HEK293T (cell line): Measurements from ENCODE around the gene HAUS3.

Experiments used
- CTCF ChIA-PET: fragments of 350-600 bp; formaldehyde crosslinking; extraction: SDS; loops from one replicate; lab custom pipeline; 2021; ENCODE audit warnings: antibody characterized with exemption, inconsistent platforms; lab: Yijun Ruan, JAX
- POLR2A ChIA-PET: fragments of 350-600 bp; formaldehyde crosslinking; extraction: SDS; loops from one replicate; lab custom pipeline; 2020; ENCODE audit warnings: antibody characterized with exemption, inconsistent platforms; lab: Yijun Ruan, JAX
- DNase-seq: peaks from one replicate; pipeline ENCODE4 v3.0.0; 2012; ENCODE audit warnings: mixed read lengths; ENCODE audit errors: extremely low spot score
- ARNT ChIP-seq: fragments of 450-650 bp; IDR thresholded peaks from 2 replicates; pipeline ENCODE4 v1.6.1; 2017; ENCODE audit warnings: mild to moderate bottlenecking
- BHLHE40 ChIP-seq: fragments of 450-650 bp; IDR thresholded peaks from 2 replicates; pipeline ENCODE4 v1.6.1; 2016; ENCODE audit warnings: mild to moderate bottlenecking, moderate library complexity, borderline replicate concordance
- CTBP1 ChIP-seq: fragments of 450-650 bp; IDR thresholded peaks from 2 replicates; pipeline ENCODE4 v1.6.1; 2016; ENCODE audit warnings: borderline replicate concordance
- ELF4 ChIP-seq: fragments of 450-650 bp; IDR thresholded peaks from 2 replicates; pipeline ENCODE4 v1.6.1; 2017; ENCODE audit warnings: antibody characterized with exemption
- FOXA1 ChIP-seq: fragments of 450-650 bp; IDR thresholded peaks from 2 replicates; pipeline ENCODE4 v1.6.1; 2016; ENCODE audit warnings: mild to moderate bottlenecking
- FOXK2 ChIP-seq: fragments of 450-650 bp; IDR thresholded peaks from 2 replicates; pipeline ENCODE4 v1.6.1; 2016; ENCODE audit warnings: mild to moderate bottlenecking
- FOXM1 ChIP-seq: fragments of 450-650 bp; IDR thresholded peaks from 2 replicates; pipeline ENCODE4 v1.6.1; 2017; ENCODE audit warnings: mild to moderate bottlenecking, borderline replicate concordance
- HDGF ChIP-seq: fragments of 450-650 bp; IDR thresholded peaks from 2 replicates; pipeline ENCODE4 v1.6.1; 2017; ENCODE audit warnings: antibody characterized with exemption, borderline replicate concordance
- L3MBTL2 ChIP-seq: fragments of 450-650 bp; conservative IDR thresholded peaks from 2 replicates; pipeline ENCODE4 v1.6.1; 2016; ENCODE audit warnings: mild to moderate bottlenecking
- LEF1 ChIP-seq: fragments of 450-650 bp; IDR thresholded peaks from 2 replicates; pipeline ENCODE4 v1.6.1; 2017; ENCODE audit warnings: mild to moderate bottlenecking, borderline replicate concordance
- NFRKB ChIP-seq: fragments of 450-650 bp; IDR thresholded peaks from 2 replicates; pipeline ENCODE4 v1.6.1; 2016; ENCODE audit warnings: mild to moderate bottlenecking, moderate library complexity
- PKNOX1 ChIP-seq: fragments of 450-650 bp; IDR thresholded peaks from 2 replicates; pipeline ENCODE4 v1.6.1; 2016
- SP1 ChIP-seq: fragments of 450-650 bp; IDR thresholded peaks from 2 replicates; pipeline ENCODE4 v1.6.1; 2017
- SUZ12 ChIP-seq: fragments of 450-650 bp; IDR thresholded peaks from 2 replicates; pipeline ENCODE4 v1.6.1; 2016; ENCODE audit warnings: mild to moderate bottlenecking
- TARDBP ChIP-seq: fragments of 450-650 bp; IDR thresholded peaks from 2 replicates; pipeline ENCODE4 v1.6.1; 2016
- ZNF384 ChIP-seq: fragments of 450-650 bp; IDR thresholded peaks from 2 replicates; pipeline ENCODE4 v1.6.1; 2016

Gene HAUS3

GRCh38 chr4:2253160-2254084 lies 11.5 kb upstream of the HAUS3 start:
- ChIA-PET CTCF (no interaction called here), POLR2A (no interaction called here)
- TF ChIP-seq BHLHE40 (no peak), TARDBP (no peak), FOXK2 (no peak), L3MBTL2 (no peak)
- no peak for DNase-seq

- ChIA-PET CTCF (no interaction called here), POLR2A (no interaction called here)
- no peak for TF ChIP-seq FOXM1
- TF ChIP-seq FOXA1 = no peak
- no peak for TF ChIP-seq TARDBP
- no peak for TF ChIP-seq PKNOX1
- no peak for TF ChIP-seq LEF1
- TF ChIP-seq CTBP1 = no peak
- no peak for TF ChIP-seq ELF4
- DNase-seq = no peak
These were observed 10.7 kb upstream of the HAUS3 start for GRCh38 chr4:2252530-2253091.

- POLR2A ChIA-PET = interaction anchor here (1.0 to 1.6 kb wide), 3 partner anchors 8 to 10 kb away, joined by 3 to 6 read pairs (median 3); partner anchors contain the start of gene MXD4
- TF ChIP-seq BHLHE40 (no peak), PKNOX1 (no peak), NFRKB (no peak), FOXM1 (no peak), FOXK2 (no peak), FOXA1 (no peak), SUZ12 (no peak), L3MBTL2 (no peak), HDGF (no peak), ARNT (no peak), LEF1 (no peak), ELF4 (no peak), TARDBP (no peak), CTBP1 (no peak)
- no peak for DNase-seq
- CTCF ChIA-PET = no interaction called here
These were observed 10.0 kb upstream of the HAUS3 start for GRCh38 chr4:2251795-2252529.

GRCh38 chr4:2251073-2251794 lies 9.3 kb upstream of the HAUS3 start:
- no peak for DNase-seq
- no peak for TF ChIP-seq LEF1
- TF ChIP-seq SUZ12 = no peak
- TF ChIP-seq BHLHE40 = no peak
- no peak for TF ChIP-seq FOXM1
- TF ChIP-seq ZNF384 = no peak
- no peak for TF ChIP-seq L3MBTL2
- no peak for TF ChIP-seq CTBP1
- TF ChIP-seq ARNT = no peak
- TF ChIP-seq TARDBP = no peak
- no peak for TF ChIP-seq ELF4
- TF ChIP-seq FOXA1 = no peak
- no peak for TF ChIP-seq FOXK2
- POLR2A ChIA-PET = interaction anchor here (1.0 to 1.6 kb wide), 3 partner anchors 9 to 11 kb away, joined by 3 to 6 read pairs (median 3); partner anchors contain the start of gene MXD4
- CTCF ChIA-PET = no interaction called here

GRCh38 chr4:2250357-2251072 lies 8.6 kb upstream of the HAUS3 start:
- POLR2A ChIA-PET = interaction anchor here (1.6 kb wide), 1 partner anchor 12 kb away, joined by 6 read pairs; the partner anchor contains the start of gene MXD4
- CTCF ChIA-PET = no interaction called here
- no peak for TF ChIP-seq SUZ12
- no peak for TF ChIP-seq PKNOX1
- TF ChIP-seq L3MBTL2 = no peak
- no peak for TF ChIP-seq HDGF
- no peak for TF ChIP-seq CTBP1
- TF ChIP-seq FOXK2 = no peak
- no peak for TF ChIP-seq ELF4
- TF ChIP-seq FOXM1 = no peak
- TF ChIP-seq BHLHE40 = no peak
- no peak for TF ChIP-seq NFRKB
- TF ChIP-seq SP1 = no peak
- TF ChIP-seq LEF1 = no peak
- DNase-seq = no peak
